ENCODE measurements around the gene ATP9B.

Gene ATP9B

GRCh38 chr18:79200546-79201268, 131.5 kb downstream of the ATP9B start:
- DNase-seq: no peak

GRCh38 chr18:79203017-79203605, 133.9 kb downstream of the ATP9B start:
- DNase-seq: no peak

GRCh38 chr18:79204889-79205807, 136.0 kb downstream of the ATP9B start:
- no peak for DNase-seq

GRCh38 chr18:79206444-79206843, 137.2 kb downstream of the ATP9B start:
- no peak for DNase-seq

- DNase-seq: no peak
These were observed 139.7 kb downstream of the ATP9B start for GRCh38 chr18:79208906-79209305.

- DNase-seq: no peak
These were observed 141.1 kb downstream of the ATP9B start for GRCh38 chr18:79210002-79210910.

- no peak for DNase-seq
These were observed 142.7 kb downstream of the ATP9B start for GRCh38 chr18:79211844-79212243.

- DNase-seq: no peak
These were observed 144.9 kb downstream of the ATP9B start for GRCh38 chr18:79214056-79214455.

GRCh38 chr18:79216176-79216575, 147.0 kb downstream of the ATP9B start:
- DNase-seq: no peak

- no peak for DNase-seq
These were observed 148.9 kb downstream of the ATP9B start for GRCh38 chr18:79217979-79218604.

- no peak for DNase-seq
These were observed 149.5 kb downstream of the ATP9B start for GRCh38 chr18:79218605-79219190.

GRCh38 chr18:79221136-79221535, 151.9 kb downstream of the ATP9B start:
- no peak for DNase-seq

- no peak for DNase-seq
These were observed 153.6 kb downstream of the ATP9B start for GRCh38 chr18:79222790-79223189.

- DNase-seq: no peak
These were observed 154.2 kb downstream of the ATP9B start for GRCh38 chr18:79223431-79223830.

- DNase-seq: no peak
These were observed 155.2 kb downstream of the ATP9B start for GRCh38 chr18:79224381-79224780.

- DNase-seq: no peak
These were observed 158.4 kb downstream of the ATP9B start for GRCh38 chr18:79227621-79228020.

GRCh38 chr18:79229431-79229830, 160.2 kb downstream of the ATP9B start:
- no peak for DNase-seq

GRCh38 chr18:79234438-79234837, 165.2 kb downstream of the ATP9B start:
- DNase-seq: no peak

- no peak for DNase-seq
These were observed 170.4 kb downstream of the ATP9B start for GRCh38 chr18:79239631-79240030.

GRCh38 chr18:79241755-79242154, 172.6 kb downstream of the ATP9B start:
- DNase-seq: no peak

GRCh38 chr18:79242246-79242645, 173.1 kb downstream of the ATP9B start:
- no peak for DNase-seq

- DNase-seq: no peak
These were observed 176.4 kb downstream of the ATP9B start for GRCh38 chr18:79245517-79246001.

Measured in activated CD8-positive, alpha-beta memory T cell treated with anti-CD3 and anti-CD28 coated beads, Interleukin-2, amount 50 U/mL, for 48 hours (primary cell).